Measurements from ENCODE around the gene RNF44. TPM values are rescaled to one million over a fixed set of nuclear protein-coding genes. Genes with fewer than 3 reads are reported as not detected.

Gene RNF44
- total RNA-seq, 1 experiment from 2014 or later = 172 TPM

GRCh38 chr5:176535101-176535663, 2.0 kb downstream of the RNF44 start:
- peaks cover 42 to 46% of the 10 kb centered on the region in 2 experiments for H3K4me1 Mint-ChIP-seq
- no CpG with 5 or more reads among the region's 11 CpGs for WGBS (ENCODE audit: extremely low coverage, insufficient read length, low lambda C conversion rate)

More at GRCh38 chr5:176535101-176535663, 2.0 kb downstream of the RNF44 start:
- H4K20me1 ChIP-seq (ENCODE audit: control insufficient read depth, insufficient read depth, insufficient read length) = peaks cover 2% of the 10 kb centered on the region
- no peaks in the 10 kb centered on the region for H3K9me3 Mint-ChIP-seq
- H2AK5ac ChIP-seq (ENCODE audit: insufficient read length, low read length) = no peak overlapping the region
- no peak overlapping the region for H2BK20ac ChIP-seq (ENCODE audit: low read depth, low read length, poor library complexity, severe bottlenecking)
- no peak overlapping the region for H3K27ac ChIP-seq (ENCODE audit: insufficient read length, low read depth, low read length)
- H3K79me2 ChIP-seq (ENCODE audit: insufficient read depth, low read length) = peaks cover 38% of the 10 kb centered on the region
- peak overlapping the region; percentile 97 for H3K9ac ChIP-seq (ENCODE audit: extremely low read depth, insufficient read length, low read length)
- H2BK5ac ChIP-seq (ENCODE audit: insufficient read length, low read length) = no peak overlapping the region
- peaks cover 3% of the 10 kb centered on the region for H3K79me1 ChIP-seq (ENCODE audit: insufficient read depth, low read depth, low read length, poor library complexity, severe bottlenecking)
- peak overlapping the region; percentile 92 to 99 for H3K4me3 Mint-ChIP-seq
- no peak overlapping the region for H3K4ac ChIP-seq (ENCODE audit: low read depth, low read length)
- H3K4me2 ChIP-seq (ENCODE audit: insufficient read depth, insufficient read length, low read length) = peak overlapping the region; percentile 44
- no peaks in the 10 kb centered on the region for H3K9me3 ChIP-seq (ENCODE audit: control insufficient read depth, low read depth, low read length)
- H4K91ac ChIP-seq (ENCODE audit: insufficient read length, low read depth, low read length) = no peak overlapping the region
- H3K4me1 ChIP-seq (ENCODE audit: insufficient read depth, low read length) = no peaks in the 10 kb centered on the region; the same call in 1 of the 2 replicates
- no peak overlapping the region for H2AFZ ChIP-seq (ENCODE audit: low read length)
- H3K14ac ChIP-seq (ENCODE audit: insufficient read depth, low read length) = no peak overlapping the region
- H4K5ac ChIP-seq (ENCODE audit: insufficient read length, low read depth, low read length) = no peak overlapping the region
- no peak for DNase-seq
- no peak overlapping the region for H2BK120ac ChIP-seq (ENCODE audit: low read depth, low read length, poor library complexity, severe bottlenecking)
- H4K8ac ChIP-seq (replicated peaks; ENCODE audit: insufficient read length, low read depth, low read length) = no peak overlapping the region
- H2BK15ac ChIP-seq (ENCODE audit: low read depth, low read length) = no peak overlapping the region
- peaks cover 18 to 44% (median 42%) of the 10 kb centered on the region in 3 experiments for H3K36me3 Mint-ChIP-seq (ENCODE audit: insufficient read depth in 1 of 3, low read depth in 3 of 3)
- H3K23me2 ChIP-seq (ENCODE audit: insufficient read length, low read depth, low read length, poor library complexity, severe bottlenecking) = peaks cover 11% of the 10 kb centered on the region
- H2BK12ac ChIP-seq (ENCODE audit: insufficient read length, low read depth, low read length) = no peak overlapping the region
- H3K27ac Mint-ChIP-seq = peak overlapping the region; percentile 89 to 99 (median 98); a peak in 6 of 7 replicates
- peaks cover 1% of the 10 kb centered on the region; the same call in 1 of the 2 replicates for H3K27me3 Mint-ChIP-seq (ENCODE audit: low read depth)
- TF ChIP-seq CTCF (conservative IDR thresholded peaks at IDR 0.05) = no peak
- no peaks in the 10 kb centered on the region for H3K27me3 ChIP-seq (ENCODE audit: insufficient read depth, low read length)
- no peak overlapping the region for H3K56ac ChIP-seq (ENCODE audit: insufficient read length, low read depth, low read length)
- no peak overlapping the region for H3K18ac ChIP-seq (ENCODE audit: insufficient read length, low read depth, low read length)
- no peak overlapping the region for H3T11ph ChIP-seq (ENCODE audit: low read length)
- no peak overlapping the region for H3K23ac ChIP-seq (ENCODE audit: insufficient read length, low read depth, low read length)

Data from H9 (cell line).